Cardiac muscle cell (in vitro differentiated cells and primary cell): ENCODE results near the gene CNP. TPM values are rescaled to one million over a fixed set of nuclear protein-coding genes. Genes with fewer than 3 reads are reported as not detected.
A peak's percentile ranks its signal among the peaks of the same experiment; 100 is the strongest.

Experiments
- DNase-seq, 2 donors: peaks; one replicate each; pipeline versions ENCODE4 v3.0.0 to v3.0.0-alpha.2; 2010 to 2017; ENCODE audit warnings: low read depth in 1 of 2, low spot score in 1 of 2
- H3K27ac ChIP-seq: fragments of 200-600 bp; sonication (generic); 2 replicates; pipeline ENCODE4 v1.5.1; 2016
- H3K27me3 ChIP-seq: fragments of 200-600 bp; sonication (generic); 2 replicates; pipeline ENCODE4 v1.6.0; 2016; ENCODE audit warnings: control low read depth
- H3K36me3 ChIP-seq: fragments of 200-600 bp; sonication (generic); 2 replicates; pipeline ENCODE4 v1.5.1; 2016; ENCODE audit warnings: control low read depth
- H3K4me1 ChIP-seq: fragments of 200-600 bp; sonication (generic); 2 replicates; pipeline ENCODE4 v1.8.1; 2017; ENCODE audit warnings: low read depth, mild to moderate bottlenecking, mixed run types
- H3K4me3 ChIP-seq: fragments of 200-600 bp; sonication (generic); 2 replicates; pipeline ENCODE4 v1.5.1; 2016; ENCODE audit warnings: mild to moderate bottlenecking
- H3K9me3 ChIP-seq: fragments of 200-600 bp; sonication (generic); 2 replicates; pipeline ENCODE4 v1.5.1; 2017; ENCODE audit warnings: low read depth, mild to moderate bottlenecking, control low read depth
- polyA plus RNA-seq: library from polyadenylated mRNA; unstranded; fragments of >200 nt; fragmentation: Nextera tagmentation; extraction: Ambion mirVana; gene quantifications from 2 replicates; pipeline ENCODE4 v1.2.1, GENCODE V29; 2016
- total RNA-seq: library from RNA; depleted of rRNA; stranded (reverse); fragments of >200 nt; gene quantifications from 2 replicates; pipeline ENCODE4 v1.2.3, GENCODE V29; 2016
- TF ChIP-seq, protein P1 (sequence below): IDR thresholded peaks from 2 replicates; pipeline ENCODE4 v1.5.1; 2012; ENCODE audit warnings: low read depth, mild to moderate bottlenecking, low read length

CNP gene
- total RNA-seq (69.0 and 70.0 TPM in 2 replicates), polyA plus RNA-seq (79.4 and 82.8 TPM in 2 replicates)

- TF ChIP-seq, protein P1, sequence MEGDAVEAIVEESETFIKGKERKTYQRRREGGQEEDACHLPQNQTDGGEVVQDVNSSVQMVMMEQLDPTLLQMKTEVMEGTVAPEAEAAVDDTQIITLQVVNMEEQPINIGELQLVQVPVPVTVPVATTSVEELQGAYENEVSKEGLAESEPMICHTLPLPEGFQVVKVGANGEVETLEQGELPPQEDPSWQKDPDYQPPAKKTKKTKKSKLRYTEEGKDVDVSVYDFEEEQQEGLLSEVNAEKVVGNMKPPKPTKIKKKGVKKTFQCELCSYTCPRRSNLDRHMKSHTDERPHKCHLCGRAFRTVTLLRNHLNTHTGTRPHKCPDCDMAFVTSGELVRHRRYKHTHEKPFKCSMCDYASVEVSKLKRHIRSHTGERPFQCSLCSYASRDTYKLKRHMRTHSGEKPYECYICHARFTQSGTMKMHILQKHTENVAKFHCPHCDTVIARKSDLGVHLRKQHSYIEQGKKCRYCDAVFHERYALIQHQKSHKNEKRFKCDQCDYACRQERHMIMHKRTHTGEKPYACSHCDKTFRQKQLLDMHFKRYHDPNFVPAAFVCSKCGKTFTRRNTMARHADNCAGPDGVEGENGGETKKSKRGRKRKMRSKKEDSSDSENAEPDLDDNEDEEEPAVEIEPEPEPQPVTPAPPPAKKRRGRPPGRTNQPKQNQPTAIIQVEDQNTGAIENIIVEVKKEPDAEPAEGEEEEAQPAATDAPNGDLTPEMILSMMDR, result no peak
- peak within 1 kb of the TSS; percentile 77 for H3K27ac ChIP-seq
- H3K4me3 ChIP-seq, result peak within 1 kb of the TSS; percentile 58
- no peaks in the 10 kb centered on the region for H3K9me3 ChIP-seq
- H3K36me3 ChIP-seq, result no peaks in the 10 kb centered on the region
- DNase-seq, result peak; percentile 94 to 96
- no peaks in the 10 kb centered on the region for H3K27me3 ChIP-seq
- H3K4me1 ChIP-seq, result no peaks in the 10 kb centered on the region
These were observed at the start of gene CNP for GRCh38 chr17:41966463-41967140. Gene CNP (plus strand): TSS chr17:41966795. CDS start chr17:41966885, 90 bp downstream.

- H3K4me1 ChIP-seq, result peaks cover 4% of the 10 kb centered on the region
- H3K4me3 ChIP-seq, result no peak overlapping the region
- H3K36me3 ChIP-seq, result peaks cover 9% of the 10 kb centered on the region
- no peaks in the 10 kb centered on the region for H3K27me3 ChIP-seq
- H3K27ac ChIP-seq, result no peak overlapping the region
- TF ChIP-seq, protein P1, result no peak
- peak in 1 of 2 donors; percentile 56 for DNase-seq
- no peaks in the 10 kb centered on the region for H3K9me3 ChIP-seq
These were observed 49.4 kb upstream of the CNP start for GRCh38 chr17:41917192-41917591.

DNA sequence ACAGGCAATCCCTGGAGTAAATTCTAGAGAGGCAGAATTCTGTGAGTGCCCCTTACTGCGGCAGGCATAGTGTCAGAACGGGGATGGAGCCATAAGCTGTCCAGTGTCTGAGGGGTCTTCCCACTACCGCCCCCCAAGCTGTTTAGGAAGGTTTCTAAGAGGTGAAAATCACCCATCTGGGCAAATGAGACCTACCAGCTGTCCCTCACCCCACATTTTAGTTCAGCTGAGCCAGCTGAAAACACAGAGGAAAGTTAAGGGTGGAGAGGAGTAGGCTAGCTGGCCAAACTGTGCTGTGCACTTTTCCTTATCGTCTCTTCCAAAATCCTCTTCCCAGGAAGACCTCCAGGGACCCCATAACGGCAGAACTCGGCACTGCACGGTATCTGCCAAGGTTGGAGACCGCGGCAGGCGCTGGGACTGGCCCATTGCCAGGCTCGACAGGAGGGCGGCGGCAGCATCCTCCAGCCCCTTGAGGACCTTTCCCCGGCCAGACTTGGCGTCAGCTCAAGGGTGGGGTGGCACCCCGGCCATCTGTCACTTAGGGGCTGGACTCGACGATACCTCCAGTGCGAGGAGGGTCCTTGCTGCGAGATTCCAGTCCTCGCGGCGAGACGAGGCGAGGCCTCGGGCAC is 48.8 kb upstream of the CNP start:
- peak; percentile 47 to 66 for DNase-seq
- peak overlapping the region; percentile 74 for H3K27ac ChIP-seq
- peaks cover 3% of the 10 kb centered on the region for H3K36me3 ChIP-seq

GRCh38 chr17:41918314-41919164 is 48.1 kb upstream of the CNP start, which contains the start of gene ACLY:
Gene ACLY (minus strand): TSS chr17:41918951. CDS start chr17:41913873, 5,078 bp downstream.
- peak; percentile 98 for DNase-seq
- H3K9me3 ChIP-seq, result no peaks in the 10 kb centered on the region
- H3K27ac ChIP-seq, result peak within 1 kb of the TSS; percentile 76
- peak within 1 kb of the TSS; percentile 80 for H3K4me3 ChIP-seq
- peaks cover 4% of the 10 kb centered on the region for H3K4me1 ChIP-seq
- no peaks in the 10 kb centered on the region for H3K27me3 ChIP-seq
- TF ChIP-seq, protein P1, result no peak
- no peaks in the 10 kb centered on the region for H3K36me3 ChIP-seq

More for the DNA sequence above, 48.8 kb upstream of the CNP start:
- TF ChIP-seq, protein P1, result no peak
- H3K9me3 ChIP-seq, result no peaks in the 10 kb centered on the region
- H3K4me3 ChIP-seq, result peak overlapping the region; percentile 80
- no peaks in the 10 kb centered on the region for H3K27me3 ChIP-seq
- peaks cover 4% of the 10 kb centered on the region for H3K4me1 ChIP-seq

GRCh38 chr17:41919165-41919817 is 47.3 kb upstream of the CNP start:
- Histone ChIP-seq H3K4me1 (peaks cover 4% of the 10 kb centered on the region), H3K27me3 (no peaks in the 10 kb centered on the region), H3K9me3 (no peaks in the 10 kb centered on the region), H3K27ac (peak overlapping the region; percentile 76), H3K4me3 (peak overlapping the region; percentile 80), H3K36me3 (no peaks in the 10 kb centered on the region)
- TF ChIP-seq, protein P1, result no peak
- no peak for DNase-seq
